Hepatocyte (in vitro differentiated cells): ENCODE measurements around the gene TFCP2. TPM values are rescaled to one million over a fixed set of nuclear protein-coding genes. Genes with fewer than 3 reads are reported as not detected.

Experiments used
- DNase-seq: peaks from one replicate; pipeline ENCODE4 v3.0.0-alpha.2; 2016; ENCODE audit warnings: low spot score
- H2AFZ ChIP-seq: fragments of 200-600 bp; sonication (generic); 2 replicates; pipeline ENCODE4 v1.6.0; 2016; ENCODE audit warnings: antibody characterized with exemption, mild to moderate bottlenecking
- H3K27ac ChIP-seq: fragments of 200-600 bp; sonication (generic); 2 replicates; pipeline ENCODE4 v1.5.1; 2016; ENCODE audit warnings: mild to moderate bottlenecking
- H3K27me3 ChIP-seq: fragments of 200-600 bp; sonication (generic); 2 replicates; pipeline ENCODE4 v1.6.1; 2016
- H3K36me3 ChIP-seq: fragments of 200-600 bp; sonication (generic); replicated peaks from 2 replicates; pipeline ENCODE4 v1.5.1; 2016; ENCODE audit warnings: low read depth; ENCODE audit not compliant: insufficient read depth
- H3K4me1 ChIP-seq: fragments of 200-600 bp; sonication (generic); 2 replicates; pipeline ENCODE4 v1.5.1; 2016; ENCODE audit warnings: mild to moderate bottlenecking, moderate library complexity; ENCODE audit not compliant: insufficient read depth
- H3K4me2 ChIP-seq: fragments of 200-600 bp; sonication (generic); 2 replicates; pipeline ENCODE4 v1.6.0; 2016
- H3K4me3 ChIP-seq: fragments of 200-600 bp; sonication (generic); 2 replicates; pipeline ENCODE4 v1.5.1; 2016; ENCODE audit warnings: mild to moderate bottlenecking
- H3K79me2 ChIP-seq: fragments of 200-600 bp; sonication (generic); 2 replicates; pipeline ENCODE4 v1.6.0; 2017; ENCODE audit warnings: mild to moderate bottlenecking
- H3K9me2 ChIP-seq: fragments of 200-600 bp; sonication (generic); replicated peaks from 2 replicates; pipeline ENCODE4 v1.6.0; 2017; ENCODE audit warnings: mild to moderate bottlenecking; ENCODE audit not compliant: insufficient read depth
- H3K9me3 ChIP-seq: fragments of 200-600 bp; sonication (generic); 2 replicates; pipeline ENCODE4 v1.5.1; 2016; ENCODE audit warnings: low read depth, mild to moderate bottlenecking
- H4K20me1 ChIP-seq: fragments of 200-600 bp; sonication (generic); 2 replicates; pipeline ENCODE4 v1.6.0; 2016; ENCODE audit warnings: mild to moderate bottlenecking; ENCODE audit not compliant: insufficient read depth, poor library complexity, severe bottlenecking
- EZH2 ChIP-seq: fragments of 200-600 bp; sonication (generic); IDR thresholded peaks from 2 replicates; pipeline ENCODE4 v1.6.1; 2016; ENCODE audit warnings: antibody characterized with exemption, mild to moderate bottlenecking, borderline replicate concordance
- EZH2phosphoT487 ChIP-seq: fragments of 200-600 bp; sonication (generic); IDR thresholded peaks from one replicate; pipeline ENCODE4 v1.6.1; 2018; ENCODE audit warnings: antibody characterized with exemption, mild to moderate bottlenecking, low read depth, moderate library complexity; ENCODE audit not compliant: unreplicated experiment, severe bottlenecking
- WGBS: methylation state at CpG from one replicate; pipeline ENCODE4 v1.1.6; 2016; ENCODE audit warnings: low lambda C conversion rate; ENCODE audit errors: missing lambda C conversion rate; 5-methylcytosine and 5-hydroxymethylcytosine counted together
- polyA plus RNA-seq: library from polyadenylated mRNA; unstranded; fragments of >200 nt; fragmentation: Nextera tagmentation; extraction: Ambion mirVana; gene quantifications from 2 replicates; pipeline ENCODE4 v1.2.1, GENCODE V29; 2016
- total RNA-seq: library from RNA; depleted of rRNA; stranded (reverse); fragments of >200 nt; gene quantifications from 2 replicates; pipeline ENCODE4 v1.2.3, GENCODE V29; 2014
- TF ChIP-seq, protein P1 (sequence below): fragments of 200-600 bp; sonication (generic); IDR thresholded peaks from 2 replicates; pipeline ENCODE4 v1.5.1; 2016; ENCODE audit warnings: antibody characterized with exemption, mild to moderate bottlenecking; ENCODE audit not compliant: poor library complexity

Gene TFCP2
- total and polyA plus RNA-seq, 2 experiments from 2014 or later: 6.9 to 10.4 TPM

DNA sequence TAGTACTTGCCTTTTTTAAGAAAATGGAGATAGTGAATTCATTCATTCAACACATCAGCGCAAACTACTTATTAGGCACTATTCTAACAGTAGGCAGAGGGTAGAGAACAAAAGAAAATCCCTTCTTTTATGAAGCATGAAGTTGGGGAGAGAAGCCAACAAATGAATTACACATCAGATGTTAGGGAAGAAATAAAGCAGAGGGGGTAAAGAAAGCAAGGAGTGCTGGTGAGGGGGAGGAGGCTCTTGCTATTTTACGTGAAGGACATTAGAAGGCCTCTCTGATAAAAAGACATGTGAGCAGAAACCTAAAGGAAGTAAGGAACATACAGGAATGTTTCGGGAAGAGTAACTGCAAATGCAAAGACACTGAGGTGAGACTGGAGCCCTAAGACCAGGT lies 22.2 kb downstream of the TFCP2 start:
- peaks cover 3% of the 10 kb centered on the region for H4K20me1 ChIP-seq
- no peak for TF ChIP-seq EZH2
- TF ChIP-seq, protein P1, sequence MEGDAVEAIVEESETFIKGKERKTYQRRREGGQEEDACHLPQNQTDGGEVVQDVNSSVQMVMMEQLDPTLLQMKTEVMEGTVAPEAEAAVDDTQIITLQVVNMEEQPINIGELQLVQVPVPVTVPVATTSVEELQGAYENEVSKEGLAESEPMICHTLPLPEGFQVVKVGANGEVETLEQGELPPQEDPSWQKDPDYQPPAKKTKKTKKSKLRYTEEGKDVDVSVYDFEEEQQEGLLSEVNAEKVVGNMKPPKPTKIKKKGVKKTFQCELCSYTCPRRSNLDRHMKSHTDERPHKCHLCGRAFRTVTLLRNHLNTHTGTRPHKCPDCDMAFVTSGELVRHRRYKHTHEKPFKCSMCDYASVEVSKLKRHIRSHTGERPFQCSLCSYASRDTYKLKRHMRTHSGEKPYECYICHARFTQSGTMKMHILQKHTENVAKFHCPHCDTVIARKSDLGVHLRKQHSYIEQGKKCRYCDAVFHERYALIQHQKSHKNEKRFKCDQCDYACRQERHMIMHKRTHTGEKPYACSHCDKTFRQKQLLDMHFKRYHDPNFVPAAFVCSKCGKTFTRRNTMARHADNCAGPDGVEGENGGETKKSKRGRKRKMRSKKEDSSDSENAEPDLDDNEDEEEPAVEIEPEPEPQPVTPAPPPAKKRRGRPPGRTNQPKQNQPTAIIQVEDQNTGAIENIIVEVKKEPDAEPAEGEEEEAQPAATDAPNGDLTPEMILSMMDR: no peak
- no peak for TF ChIP-seq EZH2phosphoT487
- WGBS: 74% methylated on average over 3 of the region's 3 CpGs

GRCh38 chr12:51147309-51147708 lies 25.6 kb downstream of the TFCP2 start:
- DNase-seq: no peak
- Histone ChIP-seq H3K4me2 (no peak overlapping the region), H3K4me3 (no peak overlapping the region), H4K20me1 (peaks cover 3% of the 10 kb centered on the region), H3K9me2 (no peaks in the 10 kb centered on the region), H2AFZ (no peak overlapping the region), H3K27ac (no peak overlapping the region), H3K36me3 (no peaks in the 10 kb centered on the region), H3K9me3 (no peaks in the 10 kb centered on the region), H3K79me2 (peaks cover 69% of the 10 kb centered on the region), H3K4me1 (no peaks in the 10 kb centered on the region), H3K27me3 (no peaks in the 10 kb centered on the region)
- 81% methylated on average over 1 of the region's 1 CpG for WGBS
- TF ChIP-seq EZH2: no peak
- no peak for TF ChIP-seq EZH2phosphoT487
- TF ChIP-seq, protein P1: no peak

More for the DNA sequence above, 22.2 kb downstream of the TFCP2 start:
- Histone ChIP-seq H3K4me3 (no peak overlapping the region), H3K79me2 (peaks cover 70% of the 10 kb centered on the region), H3K9me3 (no peaks in the 10 kb centered on the region), H3K36me3 (no peaks in the 10 kb centered on the region), H3K4me1 (no peaks in the 10 kb centered on the region), H2AFZ (no peak overlapping the region), H3K4me2 (no peak overlapping the region), H3K27ac (no peak overlapping the region), H3K27me3 (no peaks in the 10 kb centered on the region), H3K9me2 (no peaks in the 10 kb centered on the region)
- no peak for DNase-seq

DNA sequence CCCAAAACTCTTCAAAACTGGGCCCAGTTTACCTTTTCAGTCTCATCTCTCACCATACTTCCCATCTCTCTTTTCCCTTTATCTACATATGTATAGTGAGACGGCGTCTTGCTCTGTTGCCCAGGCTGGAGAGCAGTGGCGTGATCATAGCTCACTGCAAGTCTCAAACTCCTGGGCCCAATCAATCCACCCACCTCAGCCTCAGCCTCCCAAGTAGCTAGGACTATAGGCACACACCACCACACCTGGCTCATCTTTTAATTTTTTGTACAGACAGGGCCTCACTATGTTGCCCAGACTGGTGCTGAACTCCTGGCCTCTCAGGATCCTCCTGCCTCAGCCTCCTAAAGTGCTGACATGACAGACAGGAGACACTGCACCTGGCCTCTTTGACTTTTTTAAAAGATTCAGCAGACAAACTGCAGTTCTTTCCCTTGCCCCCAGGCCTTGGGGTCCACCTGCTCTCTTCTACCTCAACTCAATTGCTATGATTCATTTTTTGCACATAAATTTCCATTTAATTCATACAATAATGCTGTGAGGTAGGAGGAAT lies 33.6 kb downstream of the TFCP2 start:
- no peak overlapping the region for H2AFZ ChIP-seq
- no peaks in the 10 kb centered on the region for H3K4me1 ChIP-seq
- H3K9me2 ChIP-seq: no peaks in the 10 kb centered on the region
- no peak overlapping the region for H3K4me3 ChIP-seq
- no peak overlapping the region for H3K27ac ChIP-seq
- no peaks in the 10 kb centered on the region for H3K9me3 ChIP-seq
- no peaks in the 10 kb centered on the region for H3K36me3 ChIP-seq
- no peaks in the 10 kb centered on the region for H4K20me1 ChIP-seq
- H3K27me3 ChIP-seq: no peaks in the 10 kb centered on the region
- WGBS: 98% methylated on average over 3 of the region's 3 CpGs
- DNase-seq: no peak
- H3K4me2 ChIP-seq: no peak overlapping the region
- no peak for TF ChIP-seq EZH2phosphoT487
- TF ChIP-seq, protein P1: no peak
- no peak for TF ChIP-seq EZH2
- peaks cover 30% of the 10 kb centered on the region for H3K79me2 ChIP-seq

- DNase-seq: no peak
Measured at GRCh38 chr12:51132693-51133092, 40.2 kb downstream of the TFCP2 start.

More at GRCh38 chr12:51132693-51133092, 40.2 kb downstream of the TFCP2 start:
- Histone ChIP-seq H3K27me3 (no peaks in the 10 kb centered on the region), H3K79me2 (peaks cover 16% of the 10 kb centered on the region), H3K4me1 (no peaks in the 10 kb centered on the region), H3K27ac (no peak overlapping the region), H3K4me2 (no peak overlapping the region), H4K20me1 (no peaks in the 10 kb centered on the region), H3K9me3 (no peaks in the 10 kb centered on the region), H3K4me3 (no peak overlapping the region), H3K36me3 (no peaks in the 10 kb centered on the region), H3K9me2 (no peaks in the 10 kb centered on the region), H2AFZ (no peak overlapping the region)
- 95% methylated on average over 5 of the region's 5 CpGs for WGBS
- TF ChIP-seq EZH2phosphoT487: no peak
- no peak for TF ChIP-seq EZH2
- TF ChIP-seq, protein P1: no peak
